Measurements from ENCODE around the gene KCNJ15. TPM values are rescaled to one million over a fixed set of nuclear protein-coding genes. Genes with fewer than 3 reads are reported as not detected.

Gene KCNJ15
- total RNA-seq, 3 donors from 2014 or later (not counting 1 experiment from before 2014, with no cell fraction given) = 1.9 TPM; not detected in 2

GRCh38 chr21:38355353-38355752 lies 98.6 kb downstream of the KCNJ15 start:
- ATAC-seq = no peak
- no peaks in the 10 kb centered on the region for H3K36me3 Mint-ChIP-seq
- 86% methylated on average over 4 of the region's 4 CpGs for WGBS (ENCODE audit: insufficient coverage)
- TF ChIP-seq CTCF (IDR thresholded peaks at IDR 0.05) = no peak
- H3K4me3 Mint-ChIP-seq = no peak overlapping the region
- Histone ChIP-seq H3K27ac (ENCODE audit: low read length) (no peak overlapping the region), H3K9me3 (ENCODE audit: control insufficient read depth, insufficient read depth, low read length) (no peaks in the 10 kb centered on the region), H3K4me3 (ENCODE audit: low read length) (no peak overlapping the region), H3K36me3 (ENCODE audit: control insufficient read depth, insufficient read depth, low read length) (no peaks in the 10 kb centered on the region), H3K4me1 (ENCODE audit: control insufficient read depth, insufficient read depth, low read length) (peaks cover 6% of the 10 kb centered on the region), H3K27me3 (ENCODE audit: control insufficient read depth, insufficient read depth, low read length) (no peaks in the 10 kb centered on the region)
- intact Hi-C loops (cut with micrococcal nuclease) = loop anchor here (10.0 kb wide), 1 partner anchor 681 kb away; no protein-coding TSS in a partner anchor
- H3K9me3 Mint-ChIP-seq = no peaks in the 10 kb centered on the region
- no peak overlapping the region for H3K27ac Mint-ChIP-seq
- H3K27me3 Mint-ChIP-seq (ENCODE audit: low read depth in 2 of 2) = peaks cover 10 to 25% of the 10 kb centered on the region in 2 donors
- DNase-seq = no peak
- H3K4me1 Mint-ChIP-seq = no peaks in the 10 kb centered on the region

- 10% methylated on average over 20 of the region's 20 CpGs for WGBS (ENCODE audit: insufficient coverage)
- Mint-ChIP-seq H3K36me3 (no peaks in the 10 kb centered on the region), H3K4me1 (no peaks in the 10 kb centered on the region), H3K4me3 (no peak overlapping the region), H3K9me3 (no peaks in the 10 kb centered on the region), H3K27me3 (ENCODE audit: low read depth in 2 of 2) (peaks cover 13 to 26% of the 10 kb centered on the region in 2 donors), H3K27ac (no peak overlapping the region)
- no peak overlapping the region for H3K27ac ChIP-seq (ENCODE audit: low read length)
- peak; percentile 67 to 81 for DNase-seq
- peaks cover 6% of the 10 kb centered on the region for H3K4me1 ChIP-seq (ENCODE audit: control insufficient read depth, insufficient read depth, low read length)
- no peaks in the 10 kb centered on the region for H3K27me3 ChIP-seq (ENCODE audit: control insufficient read depth, insufficient read depth, low read length)
- peak; percentile 90 for TF ChIP-seq CTCF (IDR thresholded peaks at IDR 0.05)
- H3K4me3 ChIP-seq (ENCODE audit: low read length) = no peak overlapping the region
- no peaks in the 10 kb centered on the region for H3K36me3 ChIP-seq (ENCODE audit: control insufficient read depth, insufficient read depth, low read length)
- intact Hi-C loops (cut with micrococcal nuclease) = loop anchor here (1.0 to 10.0 kb wide), 3 partner anchors 137 to 681 kb away; no protein-coding TSS in a partner anchor
- peak; percentile 73 to 91 (median 75) for ATAC-seq
- no peaks in the 10 kb centered on the region for H3K9me3 ChIP-seq (ENCODE audit: control insufficient read depth, insufficient read depth, low read length)
Observed at GRCh38 chr21:38355992-38356781, 99.4 kb downstream of the KCNJ15 start.

Other genes starting within 250 kb of the KCNJ15 start
- gene ERG, start 241.5 kb downstream of the KCNJ15 start, total RNA-seq = under 1 TPM in 2 of 3 donors, not detected in 1; 0.36 to 0.58 TPM